Measurements from ENCODE around the gene C1QTNF6.

C1QTNF6 gene

DNA sequence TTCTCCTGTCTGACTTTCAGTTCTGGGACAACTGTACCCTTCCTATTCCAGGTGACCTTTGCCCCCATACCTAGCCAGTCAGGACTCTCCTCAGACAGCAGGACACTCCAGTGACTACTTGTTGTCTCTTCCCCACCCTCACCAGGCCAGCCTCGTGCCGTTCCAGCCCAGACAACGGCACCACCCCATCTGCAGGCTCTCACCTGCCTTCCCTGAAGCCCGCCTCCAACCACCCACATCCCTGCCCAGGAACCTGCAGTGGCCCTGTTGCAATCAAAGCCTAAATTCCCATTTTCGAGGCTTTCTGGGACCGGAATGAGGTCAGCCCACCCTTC is 42.0 kb downstream of the C1QTNF6 start:
- Histone ChIP-seq H3K27me3 (ENCODE audit: insufficient read depth, low read length) (no peaks in the 10 kb centered on the region), H3K4me3 (ENCODE audit: low read depth, low read length) (no peak overlapping the region), H2AFZ (ENCODE audit: low read length, unreplicated experiment) (no peak overlapping the region), H3K36me3 (ENCODE audit: insufficient read depth, low read length) (no peaks in the 10 kb centered on the region), H3K27ac (ENCODE audit: low read depth, low read length) (no peak overlapping the region), H3K79me2 (ENCODE audit: control insufficient read depth, insufficient read depth, low read length, unreplicated experiment) (no peaks in the 10 kb centered on the region), H3K4me1 (ENCODE audit: control insufficient read depth, insufficient read depth, low read length, unreplicated experiment) (no peaks in the 10 kb centered on the region)

DNA sequence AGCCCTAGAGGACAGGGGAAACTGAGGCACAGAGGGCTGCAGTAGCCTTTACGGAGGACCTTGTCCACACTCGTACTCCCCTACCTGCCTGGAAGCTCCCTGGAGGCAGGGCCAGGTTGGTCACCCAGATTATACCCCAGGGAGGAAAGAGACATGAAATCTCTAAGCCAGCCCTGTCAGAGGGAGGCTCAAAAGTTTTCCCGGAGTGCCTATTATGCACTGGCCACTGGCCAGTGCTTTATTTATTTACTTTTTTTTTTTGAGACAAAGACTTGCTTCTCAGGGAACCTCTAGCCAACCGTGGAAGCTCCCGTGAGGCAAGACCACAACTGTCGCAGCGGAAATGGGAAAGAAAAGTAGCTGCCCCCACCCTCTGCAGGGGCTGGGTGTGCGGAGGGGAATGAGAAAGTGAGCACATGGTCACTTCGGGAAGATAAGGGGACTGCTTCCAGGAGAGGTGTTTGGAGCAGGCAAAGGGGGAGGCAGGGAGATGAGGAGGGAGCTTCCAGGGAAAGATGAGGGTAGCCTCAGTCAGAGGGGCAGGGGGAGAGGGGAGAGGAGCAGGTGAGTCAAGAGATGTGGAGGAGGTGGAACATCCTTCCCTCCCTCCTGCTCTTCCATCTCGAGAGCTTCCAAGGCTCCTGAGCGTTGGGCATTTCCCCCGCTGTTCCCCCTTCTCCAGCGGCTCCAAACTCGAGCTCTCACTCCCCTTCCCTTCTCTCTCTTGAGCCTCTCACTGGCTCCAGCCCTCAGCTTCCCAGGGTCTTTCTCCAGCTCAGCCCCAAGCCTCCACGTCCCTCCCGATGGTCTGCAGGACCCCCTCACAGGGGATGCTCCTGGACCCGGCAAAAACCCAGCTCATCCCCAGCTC is 42.6 kb downstream of the C1QTNF6 start:
- Histone ChIP-seq H3K79me2 (ENCODE audit: control insufficient read depth, insufficient read depth, low read length, unreplicated experiment) (no peaks in the 10 kb centered on the region), H3K36me3 (ENCODE audit: insufficient read depth, low read length) (no peaks in the 10 kb centered on the region), H3K27me3 (ENCODE audit: insufficient read depth, low read length) (no peaks in the 10 kb centered on the region), H2AFZ (ENCODE audit: low read length, unreplicated experiment) (no peak overlapping the region), H3K27ac (ENCODE audit: low read depth, low read length) (no peak overlapping the region), H3K4me3 (ENCODE audit: low read depth, low read length) (no peak overlapping the region), H3K4me1 (ENCODE audit: control insufficient read depth, insufficient read depth, low read length, unreplicated experiment) (no peaks in the 10 kb centered on the region)

- Histone ChIP-seq H3K4me1 (ENCODE audit: control insufficient read depth, insufficient read depth, low read length, unreplicated experiment) (no peaks in the 10 kb centered on the region), H3K36me3 (ENCODE audit: insufficient read depth, low read length) (no peaks in the 10 kb centered on the region), H3K27me3 (ENCODE audit: insufficient read depth, low read length) (no peaks in the 10 kb centered on the region), H2AFZ (ENCODE audit: low read length, unreplicated experiment) (no peak overlapping the region), H3K79me2 (ENCODE audit: control insufficient read depth, insufficient read depth, low read length, unreplicated experiment) (no peaks in the 10 kb centered on the region), H3K4me3 (ENCODE audit: low read depth, low read length) (no peak overlapping the region), H3K27ac (ENCODE audit: low read depth, low read length) (no peak overlapping the region)
These were observed 43.9 kb downstream of the C1QTNF6 start for GRCh38 chr22:37144180-37144554.

DNA sequence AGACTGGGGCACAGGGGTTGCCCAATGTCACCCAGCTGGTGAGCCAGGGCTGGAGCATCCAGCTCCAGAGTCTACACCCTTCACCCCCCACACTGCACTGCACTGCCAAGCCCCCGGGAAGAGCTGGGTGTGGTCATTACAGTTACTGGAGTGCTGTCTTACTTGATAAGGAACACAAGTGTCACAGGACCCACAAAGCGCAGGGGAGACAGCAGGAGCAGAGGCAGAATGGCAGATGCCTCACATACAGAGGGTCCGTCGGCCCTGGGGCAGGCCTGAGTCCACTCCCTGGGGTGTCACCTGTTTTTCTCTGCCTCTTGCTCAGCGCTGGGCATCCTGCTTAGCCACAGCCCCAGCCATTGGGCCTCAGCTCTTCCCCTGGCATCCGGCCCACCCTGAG is 46.1 kb downstream of the C1QTNF6 start:
- Histone ChIP-seq H3K36me3 (ENCODE audit: insufficient read depth, low read length) (no peaks in the 10 kb centered on the region), H3K79me2 (ENCODE audit: control insufficient read depth, insufficient read depth, low read length, unreplicated experiment) (no peaks in the 10 kb centered on the region)

DNA sequence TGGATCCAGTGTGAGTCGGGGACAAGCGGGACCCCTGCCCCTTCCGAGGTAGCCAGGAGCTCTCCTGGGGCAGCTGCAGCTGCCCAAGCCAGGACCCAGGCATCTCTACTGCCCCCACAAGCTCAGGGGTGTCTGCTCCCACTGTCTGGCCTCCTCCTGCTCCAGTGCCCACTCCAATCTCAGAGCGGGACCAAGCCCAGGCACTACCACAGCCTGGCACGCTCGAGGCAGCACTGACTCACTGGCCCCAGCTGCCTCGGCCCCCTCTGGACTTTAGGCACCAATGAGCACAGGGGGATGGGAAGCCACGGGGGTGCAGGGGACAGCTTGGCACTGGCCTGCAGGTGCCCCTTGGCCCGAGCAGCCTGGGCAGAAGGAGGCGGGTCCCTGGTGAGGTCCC is 46.6 kb downstream of the C1QTNF6 start:
- no peak overlapping the region for H2AFZ ChIP-seq (ENCODE audit: low read length, unreplicated experiment)
- H3K27ac ChIP-seq (ENCODE audit: low read depth, low read length) = no peak overlapping the region
- H3K27me3 ChIP-seq (ENCODE audit: insufficient read depth, low read length) = no peaks in the 10 kb centered on the region
- H3K4me3 ChIP-seq (ENCODE audit: low read depth, low read length) = no peak overlapping the region
- no peaks in the 10 kb centered on the region for H3K79me2 ChIP-seq (ENCODE audit: control insufficient read depth, insufficient read depth, low read length, unreplicated experiment)
- H3K4me1 ChIP-seq (ENCODE audit: control insufficient read depth, insufficient read depth, low read length, unreplicated experiment) = no peaks in the 10 kb centered on the region
- no peaks in the 10 kb centered on the region for H3K36me3 ChIP-seq (ENCODE audit: insufficient read depth, low read length)

More for the DNA sequence above, 46.1 kb downstream of the C1QTNF6 start:
- H3K4me3 ChIP-seq (ENCODE audit: low read depth, low read length) = no peak overlapping the region
- H3K27me3 ChIP-seq (ENCODE audit: insufficient read depth, low read length) = no peaks in the 10 kb centered on the region
- no peak overlapping the region for H2AFZ ChIP-seq (ENCODE audit: low read length, unreplicated experiment)
- H3K4me1 ChIP-seq (ENCODE audit: control insufficient read depth, insufficient read depth, low read length, unreplicated experiment) = no peaks in the 10 kb centered on the region
- H3K27ac ChIP-seq (ENCODE audit: low read depth, low read length) = no peak overlapping the region

DNA sequence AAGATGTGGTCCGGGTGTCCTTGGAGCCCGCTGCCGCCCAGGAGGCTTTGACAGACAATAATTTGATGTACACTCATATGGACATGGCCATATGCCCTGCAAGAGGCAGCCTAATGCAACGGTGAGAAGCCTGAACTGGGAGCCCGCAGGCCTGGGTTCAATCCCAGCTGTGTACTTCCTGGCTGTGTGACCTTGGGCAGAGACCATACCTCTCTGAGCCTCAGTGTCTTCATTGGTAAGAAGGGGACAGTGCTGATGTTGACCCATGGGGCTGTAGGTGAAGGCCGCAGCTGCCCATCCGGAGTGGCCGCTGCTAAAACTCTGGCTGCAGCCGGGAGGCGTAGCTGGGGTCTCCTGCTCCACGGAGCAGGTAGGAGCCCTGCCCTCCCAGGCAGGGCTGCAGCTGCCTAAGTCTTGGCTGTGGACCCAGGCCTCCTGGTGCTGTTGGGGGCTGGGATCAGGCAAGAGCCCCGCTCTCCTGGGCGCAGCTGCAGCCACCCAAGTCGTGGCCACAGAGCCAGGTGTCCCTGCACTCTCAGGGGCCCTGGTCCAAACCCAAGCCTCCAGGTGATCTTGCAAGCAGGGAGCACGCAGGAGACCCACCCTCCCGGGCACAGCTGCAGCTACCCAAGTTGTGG is 47.2 kb downstream of the C1QTNF6 start:
- no peaks in the 10 kb centered on the region for H3K79me2 ChIP-seq (ENCODE audit: control insufficient read depth, insufficient read depth, low read length, unreplicated experiment)
- H3K27me3 ChIP-seq (ENCODE audit: insufficient read depth, low read length) = no peaks in the 10 kb centered on the region
- H3K27ac ChIP-seq (ENCODE audit: low read depth, low read length) = no peak overlapping the region
- no peaks in the 10 kb centered on the region for H3K4me1 ChIP-seq (ENCODE audit: control insufficient read depth, insufficient read depth, low read length, unreplicated experiment)
- no peak overlapping the region for H3K4me3 ChIP-seq (ENCODE audit: low read depth, low read length)
- no peaks in the 10 kb centered on the region for H3K36me3 ChIP-seq (ENCODE audit: insufficient read depth, low read length)
- H2AFZ ChIP-seq (ENCODE audit: low read length, unreplicated experiment) = no peak overlapping the region

GRCh38 chr22:37139762-37140161 is 48.3 kb downstream of the C1QTNF6 start:
- H3K27me3 ChIP-seq (ENCODE audit: insufficient read depth, low read length) = no peaks in the 10 kb centered on the region
- H3K4me3 ChIP-seq (ENCODE audit: low read depth, low read length) = no peak overlapping the region
- no peak overlapping the region for H2AFZ ChIP-seq (ENCODE audit: low read length, unreplicated experiment)
- no peaks in the 10 kb centered on the region for H3K79me2 ChIP-seq (ENCODE audit: control insufficient read depth, insufficient read depth, low read length, unreplicated experiment)
- H3K36me3 ChIP-seq (ENCODE audit: insufficient read depth, low read length) = no peaks in the 10 kb centered on the region
- no peaks in the 10 kb centered on the region for H3K4me1 ChIP-seq (ENCODE audit: control insufficient read depth, insufficient read depth, low read length, unreplicated experiment)
- no peak overlapping the region for H3K27ac ChIP-seq (ENCODE audit: low read depth, low read length)

DNA sequence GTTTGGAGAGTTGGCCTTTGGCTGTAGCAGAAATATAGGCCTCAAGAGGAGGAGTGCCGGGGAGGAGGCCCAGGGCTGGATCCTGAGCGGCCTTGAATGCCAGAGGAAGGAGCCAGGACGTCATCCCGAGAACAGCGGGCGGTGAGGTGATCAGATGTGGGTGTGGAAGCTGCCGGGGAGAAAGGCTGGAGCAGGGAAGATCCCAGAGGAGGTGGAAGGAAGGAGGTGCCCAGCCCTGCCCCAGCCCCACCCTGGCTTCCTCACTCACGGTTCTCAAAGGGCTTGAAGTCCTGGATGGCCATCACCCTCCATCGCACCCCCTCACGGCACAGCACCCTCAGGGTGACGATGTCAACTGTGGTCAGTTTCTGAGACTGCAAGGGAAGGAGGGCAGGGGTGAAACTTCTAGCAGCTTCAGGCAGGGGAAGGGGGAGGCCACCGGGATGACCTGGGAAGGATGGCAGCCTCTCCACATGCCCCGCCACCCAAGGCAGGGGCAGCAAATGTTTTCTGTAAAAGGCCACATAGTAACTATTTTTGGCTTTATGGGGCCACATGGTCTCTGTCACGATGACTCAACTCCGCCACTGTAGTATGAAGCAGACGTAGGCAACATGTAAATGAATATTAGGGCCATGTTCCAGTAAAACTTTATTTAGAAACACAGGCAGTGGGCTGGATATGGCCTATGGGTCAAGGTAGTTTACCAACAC is 49.0 kb downstream of the C1QTNF6 start:
- Histone ChIP-seq H3K27ac (ENCODE audit: low read depth, low read length) (no peak overlapping the region), H3K36me3 (ENCODE audit: insufficient read depth, low read length) (no peaks in the 10 kb centered on the region), H3K79me2 (ENCODE audit: control insufficient read depth, insufficient read depth, low read length, unreplicated experiment) (no peaks in the 10 kb centered on the region)

DNA sequence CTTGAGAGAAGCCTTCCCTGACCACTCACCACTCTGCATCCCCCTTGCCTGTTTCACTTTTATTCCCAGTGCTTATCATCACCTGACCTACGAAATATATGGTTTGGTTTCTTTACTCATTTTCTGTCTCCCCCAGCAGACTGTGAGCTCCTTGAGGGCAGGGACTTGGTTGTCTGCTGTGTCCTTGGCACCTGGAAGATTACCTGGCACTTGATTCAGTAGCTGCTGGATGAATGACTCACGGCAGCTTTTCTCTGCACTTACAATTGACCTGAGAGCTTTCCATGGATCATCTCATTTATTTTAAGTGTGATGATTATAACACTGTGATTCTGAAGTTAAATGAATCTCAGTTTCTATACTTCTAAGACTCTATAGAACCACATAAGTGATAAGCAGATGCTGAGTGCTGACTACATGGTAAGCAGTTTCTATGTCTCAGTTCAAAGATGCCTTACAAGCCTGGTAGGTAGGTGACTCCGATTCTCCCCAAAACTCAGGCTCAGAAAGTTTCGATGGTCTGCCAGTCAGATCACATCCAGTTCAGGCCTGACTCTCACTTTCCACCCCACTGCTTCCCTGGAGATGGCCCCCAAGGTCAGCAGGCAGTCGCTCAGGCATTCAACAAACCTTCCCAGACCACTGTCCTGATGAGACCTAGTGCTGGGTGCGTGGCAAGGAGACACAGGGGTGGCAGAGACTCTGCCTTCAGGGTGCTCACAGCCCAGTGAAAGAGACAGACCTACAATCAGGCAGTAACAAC is 50.0 kb downstream of the C1QTNF6 start:
- Histone ChIP-seq H3K4me1 (ENCODE audit: control insufficient read depth, insufficient read depth, low read length, unreplicated experiment) (no peaks in the 10 kb centered on the region), H3K36me3 (ENCODE audit: insufficient read depth, low read length) (no peaks in the 10 kb centered on the region), H3K27ac (ENCODE audit: low read depth, low read length) (no peak overlapping the region), H3K27me3 (ENCODE audit: insufficient read depth, low read length) (no peaks in the 10 kb centered on the region), H3K79me2 (ENCODE audit: control insufficient read depth, insufficient read depth, low read length, unreplicated experiment) (no peaks in the 10 kb centered on the region), H3K4me3 (ENCODE audit: low read depth, low read length) (no peak overlapping the region), H2AFZ (ENCODE audit: low read length, unreplicated experiment) (no peak overlapping the region)

More for the DNA sequence above, 49.0 kb downstream of the C1QTNF6 start:
- H2AFZ ChIP-seq (ENCODE audit: low read length, unreplicated experiment) = no peak overlapping the region
- H3K4me1 ChIP-seq (ENCODE audit: control insufficient read depth, insufficient read depth, low read length, unreplicated experiment) = no peaks in the 10 kb centered on the region
- H3K4me3 ChIP-seq (ENCODE audit: low read depth, low read length) = no peak overlapping the region
- no peaks in the 10 kb centered on the region for H3K27me3 ChIP-seq (ENCODE audit: insufficient read depth, low read length)

DNA sequence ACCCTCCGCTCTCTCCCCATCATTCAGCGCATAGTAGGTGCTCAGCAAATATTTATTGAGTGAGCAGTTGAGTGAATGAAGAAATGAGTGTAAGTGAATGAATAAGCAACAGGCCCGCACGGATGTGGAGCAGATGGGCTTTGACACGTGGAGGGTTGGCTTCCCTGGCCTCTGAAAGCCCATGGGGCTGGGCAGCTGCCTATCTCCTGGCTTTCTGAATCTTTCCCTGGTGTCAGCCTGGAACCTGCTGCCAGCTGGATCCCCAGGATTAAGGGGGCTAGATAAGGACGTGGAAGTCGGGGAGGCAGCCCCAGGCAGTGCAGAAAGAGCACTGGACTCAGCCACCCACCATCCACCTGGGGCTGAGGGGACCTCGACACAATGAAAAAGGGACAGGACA is 50.9 kb downstream of the C1QTNF6 start:
- Histone ChIP-seq H3K27me3 (ENCODE audit: insufficient read depth, low read length) (no peaks in the 10 kb centered on the region), H3K79me2 (ENCODE audit: control insufficient read depth, insufficient read depth, low read length, unreplicated experiment) (no peaks in the 10 kb centered on the region), H3K36me3 (ENCODE audit: insufficient read depth, low read length) (no peaks in the 10 kb centered on the region), H2AFZ (ENCODE audit: low read length, unreplicated experiment) (no peak overlapping the region), H3K4me1 (ENCODE audit: control insufficient read depth, insufficient read depth, low read length, unreplicated experiment) (no peaks in the 10 kb centered on the region), H3K27ac (ENCODE audit: low read depth, low read length) (no peak overlapping the region), H3K4me3 (ENCODE audit: low read depth, low read length) (no peak overlapping the region)

All from ACC112 (cell line).